ENCODE measurements around the gene GSK3B.

Gene GSK3B

DNA sequence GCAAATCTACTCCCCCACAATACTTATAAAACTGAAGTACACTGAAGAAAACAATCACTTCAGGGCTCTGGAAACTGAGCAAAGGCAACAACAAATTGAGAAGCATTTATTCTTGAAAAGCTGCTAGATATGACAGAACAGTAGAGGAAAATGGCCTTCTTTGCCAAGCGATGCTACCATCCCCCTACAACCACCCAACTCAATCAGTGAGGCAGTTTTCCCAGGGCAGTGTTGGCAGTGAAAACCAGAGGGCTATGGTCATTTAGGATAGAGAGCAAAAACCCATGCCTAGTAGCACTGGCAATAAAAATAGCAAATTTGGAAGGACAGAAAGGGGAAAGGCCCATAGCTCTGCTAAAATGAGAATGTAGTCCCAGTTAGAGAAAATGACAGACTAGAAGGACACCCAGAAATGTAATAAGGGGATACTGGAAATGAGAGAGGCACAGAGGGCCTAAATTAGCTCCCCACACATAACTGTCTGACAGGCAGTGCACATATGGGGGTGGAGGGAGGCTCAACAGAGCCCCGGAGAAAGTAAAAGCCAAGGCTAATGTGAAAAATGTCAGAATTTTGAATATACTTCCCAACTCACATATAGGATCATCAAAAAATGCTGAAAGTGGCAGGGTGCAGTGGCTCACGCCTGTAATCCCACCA, 143.5 kb downstream of the GSK3B start:
- in situ Hi-C loops (cut with HindIII; ENCODE audit: low sequenced_read_pairs): no loop called here

DNA sequence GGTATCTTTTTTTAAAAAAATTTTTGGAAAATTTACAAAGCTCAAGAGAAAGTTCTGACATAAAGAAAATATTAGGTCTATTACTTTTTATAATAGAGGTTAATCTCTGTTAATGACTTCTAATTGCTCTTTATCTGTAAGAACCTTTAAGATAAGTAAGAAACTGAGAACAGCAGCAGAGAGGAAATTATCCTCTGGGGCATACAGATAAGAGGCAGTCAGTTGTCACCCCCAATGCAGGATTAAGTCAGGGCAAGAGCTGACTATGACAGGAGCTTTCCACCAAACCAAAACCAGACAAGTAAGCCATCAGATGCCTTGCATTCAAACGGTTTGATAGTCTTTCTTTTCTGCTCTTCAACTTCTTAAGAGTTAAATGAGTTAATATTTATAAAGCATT, 149.0 kb downstream of the GSK3B start:
- in situ Hi-C loops (cut with HindIII; ENCODE audit: low sequenced_read_pairs): no loop called here

GRCh38 chr3:119944091-119944490, 150.2 kb downstream of the GSK3B start:
- in situ Hi-C loops (cut with HindIII; ENCODE audit: low sequenced_read_pairs): no loop called here

DNA sequence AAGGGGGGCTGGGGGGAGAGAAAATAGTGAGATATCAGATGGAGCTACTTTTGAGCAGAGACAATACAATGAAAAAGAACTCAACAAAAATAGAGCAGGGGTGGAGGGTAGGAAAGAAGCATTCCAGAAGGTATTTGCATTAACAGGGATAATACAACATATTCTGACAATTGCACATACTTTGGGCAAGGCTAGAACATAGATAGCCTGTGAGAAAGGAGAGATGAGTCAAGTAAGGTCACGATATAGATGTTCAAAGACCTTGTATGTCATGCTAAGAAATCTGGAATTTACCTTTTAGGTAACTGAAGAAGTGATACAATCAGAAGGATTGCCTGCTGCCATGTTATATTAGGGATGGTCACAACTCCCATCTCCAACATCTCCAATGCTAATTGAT, 155.2 kb downstream of the GSK3B start:
- in situ Hi-C loops (cut with HindIII; ENCODE audit: low sequenced_read_pairs): no loop called here

DNA sequence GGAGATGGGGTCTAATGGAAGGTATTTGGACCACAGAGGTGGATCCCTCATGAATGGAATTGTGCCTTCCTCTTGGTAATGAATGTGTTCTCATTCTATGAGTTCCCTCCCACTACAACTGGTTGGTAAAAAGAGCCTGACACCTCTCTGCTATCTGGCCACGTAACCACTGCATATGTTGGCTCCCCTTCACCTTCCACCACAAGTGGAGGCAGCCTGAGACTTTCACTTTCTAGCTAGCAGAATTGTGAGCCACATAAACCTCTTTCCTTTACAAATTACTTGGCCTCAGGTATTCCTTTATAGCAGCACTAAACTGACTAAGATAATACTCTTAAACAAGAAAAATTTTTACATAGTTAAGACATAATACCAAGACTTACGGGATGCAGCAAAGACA, 157.0 kb downstream of the GSK3B start:
- in situ Hi-C loops (cut with HindIII; ENCODE audit: low sequenced_read_pairs): no loop called here

GRCh38 chr3:119934249-119934648, 160.0 kb downstream of the GSK3B start:
- in situ Hi-C loops (cut with HindIII; ENCODE audit: low sequenced_read_pairs): no loop called here

- in situ Hi-C loops (cut with HindIII; ENCODE audit: low sequenced_read_pairs): no loop called here
Measured at GRCh38 chr3:119933207-119933606, 161.0 kb downstream of the GSK3B start.

DNA sequence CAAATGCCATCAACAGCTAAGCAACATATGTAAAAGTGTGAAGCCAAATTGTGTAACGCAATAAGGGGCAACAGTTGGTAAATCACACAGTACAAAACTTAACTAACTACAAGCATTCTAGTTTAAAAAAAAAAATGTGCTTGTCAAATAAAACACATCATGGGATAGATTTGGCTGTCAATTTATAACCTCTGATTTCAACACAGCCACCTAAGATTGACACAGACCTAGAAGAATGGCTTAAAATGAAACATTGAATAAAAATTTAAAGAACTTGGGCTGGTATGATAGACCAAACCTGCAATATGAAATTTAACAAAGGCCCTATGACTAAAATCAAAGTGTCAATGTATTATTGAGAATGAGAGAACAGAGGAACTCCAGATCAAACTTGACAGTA, 164.0 kb downstream of the GSK3B start:
- in situ Hi-C loops (cut with HindIII; ENCODE audit: low sequenced_read_pairs): no loop called here

GRCh38 chr3:119927190-119927589, 167.1 kb downstream of the GSK3B start:
- in situ Hi-C loops (cut with HindIII; ENCODE audit: low sequenced_read_pairs): no loop called here

- in situ Hi-C loops (cut with HindIII; ENCODE audit: low sequenced_read_pairs): no loop called here
Measured at GRCh38 chr3:119924111-119925094, 169.8 kb downstream of the GSK3B start.

DNA sequence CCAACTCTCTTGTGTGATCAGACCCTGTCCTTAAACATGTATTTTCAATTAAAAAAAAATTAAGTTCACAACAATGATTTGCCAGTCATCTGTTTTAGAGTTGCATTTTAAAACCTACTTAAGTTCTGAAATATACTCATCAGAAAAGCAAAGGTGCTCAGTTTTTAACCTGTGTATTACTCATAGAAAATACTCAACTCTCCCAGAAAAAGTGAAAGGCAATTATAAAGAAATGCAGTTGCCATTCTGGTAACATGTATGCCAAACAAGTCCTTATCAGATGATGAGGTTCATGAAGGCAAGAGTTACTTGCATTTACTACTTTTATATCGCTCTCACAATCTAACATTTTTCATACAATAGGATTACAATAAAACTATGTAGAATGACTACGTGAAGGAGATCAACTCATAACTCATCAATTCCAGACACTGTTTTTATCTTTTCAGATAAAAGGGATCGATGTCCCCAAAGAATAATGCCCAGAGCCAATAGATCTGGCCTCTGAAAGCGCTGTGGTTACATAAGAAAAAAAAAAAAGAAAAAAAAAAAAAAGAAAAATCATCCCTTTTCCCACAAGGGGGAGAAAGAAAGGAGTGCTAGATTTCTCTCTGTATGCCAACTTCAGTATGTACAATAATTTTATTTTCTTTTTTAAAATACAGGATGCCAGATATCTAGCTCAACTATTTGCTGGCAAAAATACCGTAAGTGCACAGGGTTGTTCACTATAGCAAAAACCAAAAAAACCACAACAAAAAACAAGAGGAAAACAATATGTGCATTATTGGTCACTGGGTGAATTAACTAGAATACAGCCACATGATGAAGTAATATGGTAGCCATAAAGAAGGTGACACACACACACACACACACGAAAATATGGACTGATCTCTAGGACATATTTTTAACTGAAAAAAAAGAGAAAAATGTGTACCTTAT, 175.0 kb downstream of the GSK3B start:
- in situ Hi-C loops (cut with HindIII; ENCODE audit: low sequenced_read_pairs): no loop called here

- in situ Hi-C loops (cut with HindIII; ENCODE audit: low sequenced_read_pairs): loop anchor here (5.0 kb wide), 3 partner anchors 41 to 264 kb away; no protein-coding TSS in a partner anchor
Measured at GRCh38 chr3:119913021-119913420, 181.2 kb downstream of the GSK3B start.

- in situ Hi-C loops (cut with HindIII; ENCODE audit: low sequenced_read_pairs): loop anchor here (5.0 kb wide), 3 partner anchors 40 to 265 kb away; no protein-coding TSS in a partner anchor
Measured at GRCh38 chr3:119912220-119912619, 182.0 kb downstream of the GSK3B start.

DNA sequence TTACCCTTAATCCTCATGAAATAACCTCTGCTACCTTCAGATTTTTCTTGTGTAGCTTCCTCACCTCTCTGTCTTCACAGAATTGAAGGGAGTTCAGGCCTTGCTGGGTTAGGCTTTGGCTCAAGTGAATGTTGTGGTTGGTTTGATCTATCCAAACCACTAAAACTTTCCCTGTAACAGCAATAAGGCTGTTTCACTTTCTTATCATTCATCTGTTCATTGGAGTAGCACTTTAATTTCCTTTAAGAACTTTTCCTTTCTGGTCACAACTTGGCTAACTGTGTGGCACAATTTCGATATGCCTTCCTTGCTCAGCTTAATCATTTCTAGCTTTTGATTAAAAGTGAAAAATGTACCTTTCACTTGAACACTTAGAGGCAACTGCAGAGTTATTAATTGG, 182.5 kb downstream of the GSK3B start:
- in situ Hi-C loops (cut with HindIII; ENCODE audit: low sequenced_read_pairs): loop anchor here (5.0 kb wide), 3 partner anchors 39 to 266 kb away; no protein-coding TSS in a partner anchor

DNA sequence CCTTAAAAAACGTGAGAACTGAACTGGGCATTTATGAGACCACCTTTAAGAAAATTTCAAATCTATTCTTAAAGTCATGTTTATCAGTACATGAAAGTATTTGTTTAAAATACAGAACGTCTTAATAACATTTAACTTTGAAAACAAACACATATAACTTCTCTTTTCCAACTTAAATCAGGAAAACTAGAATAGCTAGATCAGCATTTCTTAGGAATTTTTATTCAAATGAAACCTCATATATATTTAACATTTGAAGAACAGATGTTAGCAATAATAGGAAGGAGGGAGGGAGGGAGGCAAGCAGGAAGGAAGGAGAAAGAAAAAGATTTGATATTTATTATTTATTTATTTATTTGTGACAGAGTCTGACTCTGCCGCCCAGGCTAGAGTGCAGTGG, 192.2 kb downstream of the GSK3B start:
- in situ Hi-C loops (cut with HindIII; ENCODE audit: low sequenced_read_pairs): no loop called here

DNA sequence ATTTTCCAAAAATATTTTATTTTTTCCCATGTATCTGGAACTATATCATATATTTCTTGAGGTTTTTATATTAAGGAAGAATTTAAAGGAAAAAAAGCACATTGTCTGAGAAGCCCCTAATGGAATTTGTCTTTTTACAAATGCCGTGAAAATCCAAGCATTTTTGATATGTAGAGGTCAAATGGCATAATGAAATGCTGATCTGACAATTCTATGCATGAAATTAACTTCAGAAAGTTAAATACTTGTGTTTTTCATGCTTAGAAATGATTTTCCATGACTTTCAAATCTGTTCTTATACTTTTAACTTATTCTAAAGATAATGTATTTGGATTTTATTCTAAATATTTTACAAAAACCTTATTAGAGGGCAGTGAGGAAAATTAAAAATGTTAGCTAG, 193.1 kb downstream of the GSK3B start:
- in situ Hi-C loops (cut with HindIII; ENCODE audit: low sequenced_read_pairs): no loop called here

DNA sequence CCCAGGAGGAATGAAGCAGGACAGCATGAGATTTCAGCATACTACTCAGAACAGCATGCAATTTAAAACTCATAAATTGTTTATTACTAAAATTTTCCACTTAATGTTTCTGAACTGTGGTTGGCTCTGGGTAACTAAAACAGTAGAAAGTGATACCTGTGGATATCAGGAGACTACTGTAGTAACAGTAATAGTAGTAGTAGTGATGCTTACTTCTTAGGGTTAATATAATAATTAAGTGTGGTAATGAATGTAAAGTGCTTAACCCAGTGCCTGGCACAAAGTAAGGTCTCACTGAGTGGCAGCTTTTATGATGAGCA, 195.1 kb downstream of the GSK3B start:
- in situ Hi-C loops (cut with HindIII; ENCODE audit: low sequenced_read_pairs): no loop called here

DNA sequence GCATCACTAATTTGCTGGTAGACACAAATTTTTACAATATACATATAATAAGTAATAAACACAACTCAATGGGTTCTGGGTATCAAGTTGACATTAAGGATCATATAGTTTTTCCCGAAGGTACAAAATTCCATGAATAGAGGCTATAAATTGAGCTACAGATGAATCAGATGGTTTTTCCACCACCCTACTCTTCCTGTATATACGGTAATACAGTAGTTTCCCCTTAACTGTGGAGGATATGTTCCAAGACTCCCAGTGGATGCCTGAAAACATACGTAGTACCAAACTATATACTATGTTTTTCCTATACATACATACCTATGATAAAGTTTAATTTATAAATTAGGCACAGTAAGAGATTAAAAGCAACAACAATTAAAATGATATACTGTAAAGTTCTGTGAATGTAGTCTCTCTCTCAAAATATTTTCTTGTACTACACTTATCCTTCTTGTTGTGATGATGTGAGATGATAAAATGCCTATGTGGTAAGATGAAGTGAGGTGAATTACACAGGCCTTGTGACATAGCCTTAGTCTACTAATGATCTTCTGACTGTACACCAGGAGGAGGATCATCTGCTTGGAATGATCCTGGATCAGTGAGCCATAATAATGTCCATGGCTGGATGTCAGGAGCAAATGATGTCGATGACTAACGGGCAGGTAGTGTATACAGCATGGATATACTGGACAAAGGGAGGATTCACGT, 195.6 kb downstream of the GSK3B start:
- in situ Hi-C loops (cut with HindIII; ENCODE audit: low sequenced_read_pairs): no loop called here

DNA sequence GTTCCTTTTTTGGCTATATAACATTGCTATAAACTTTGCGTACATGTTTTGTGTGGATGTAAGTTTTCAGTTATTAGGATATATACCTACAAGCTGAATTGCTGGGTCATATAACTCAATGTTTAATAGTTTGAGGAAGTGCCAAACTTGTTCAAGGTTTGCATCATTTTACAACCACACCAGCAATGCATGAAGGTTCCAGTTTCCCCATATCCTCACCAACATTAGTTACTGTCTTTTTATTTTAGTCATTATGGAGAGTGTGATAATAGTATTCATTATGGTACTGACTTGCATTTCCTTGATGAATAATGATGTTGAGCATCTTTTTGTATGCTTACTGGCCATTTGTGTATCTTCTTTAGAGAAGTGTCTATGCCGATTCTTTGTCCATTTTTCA, 200.1 kb downstream of the GSK3B start:
- in situ Hi-C loops (cut with HindIII; ENCODE audit: low sequenced_read_pairs): no loop called here

DNA sequence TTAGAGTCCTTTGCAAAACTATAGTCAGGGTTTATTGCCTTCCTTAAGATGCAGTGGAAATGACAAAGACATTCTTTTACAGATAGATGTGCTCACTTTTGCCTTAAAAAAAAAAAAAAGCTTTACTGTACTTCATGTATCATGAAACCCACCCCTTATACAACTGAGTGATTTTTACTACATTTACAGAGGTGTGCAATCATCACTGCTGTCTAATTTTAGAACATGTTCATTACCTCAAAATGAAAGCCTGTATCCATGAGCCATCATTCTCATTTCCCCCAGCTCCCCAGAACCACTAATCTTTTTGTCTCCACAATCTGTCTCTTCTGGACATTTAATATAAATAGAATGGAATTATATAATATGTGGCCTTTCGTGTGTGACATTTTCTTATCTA, 200.5 kb downstream of the GSK3B start:
- in situ Hi-C loops (cut with HindIII; ENCODE audit: low sequenced_read_pairs): no loop called here

Measured in endothelial cell of hepatic sinusoid (primary cell).